SJCRH30 (cell line): Measurements from ENCODE around the gene DNAH9. TPM values are rescaled to one million over a fixed set of nuclear protein-coding genes. Genes with fewer than 3 reads are reported as not detected.

Source experiments
- DNase-seq, 2 experiments: peaks; one replicate each; pipeline ENCODE4 v3.0.0-alpha.2; 2015 to 2020
- H3K27ac ChIP-seq: fragments of 250-450 bp; sonication (Bioruptor Pico); 2 replicates; pipeline ENCODE4 v1.5.1; 2020; ENCODE audit warnings: mild to moderate bottlenecking, moderate library complexity
- H3K27me3 ChIP-seq: fragments of 250-450 bp; sonication (Bioruptor Pico); 2 replicates; pipeline ENCODE4 v1.5.1; 2020; ENCODE audit warnings: mild to moderate bottlenecking, moderate library complexity
- H3K36me3 ChIP-seq: fragments of 250-450 bp; sonication (Bioruptor Pico); 2 replicates; pipeline ENCODE4 v1.5.1; 2020; ENCODE audit warnings: mild to moderate bottlenecking, moderate library complexity
- H3K4me1 ChIP-seq: fragments of 250-450 bp; sonication (Bioruptor Pico); 2 replicates; pipeline ENCODE4 v1.5.1; 2020; ENCODE audit warnings: mild to moderate bottlenecking, moderate library complexity
- H3K4me3 ChIP-seq: fragments of 250-450 bp; sonication (Bioruptor Pico); 2 replicates; pipeline ENCODE4 v1.5.1; 2020; ENCODE audit warnings: mild to moderate bottlenecking, moderate library complexity
- H3K9me3 ChIP-seq: fragments of 250-450 bp; sonication (Bioruptor Pico); replicated peaks from 2 replicates; pipeline ENCODE4 v1.5.1; 2020; ENCODE audit warnings: mild to moderate bottlenecking, moderate library complexity
- total RNA-seq: library from RNA; depleted of rRNA; stranded (reverse); fragments of >200 nt; shearing (Covaris generic); gene quantifications from 2 replicates; pipeline ENCODE4 v1.2.3, GENCODE V29; 2014

DNAH9 gene
- total RNA-seq, 1 experiment from 2014 or later: 0.16 TPM

DNA sequence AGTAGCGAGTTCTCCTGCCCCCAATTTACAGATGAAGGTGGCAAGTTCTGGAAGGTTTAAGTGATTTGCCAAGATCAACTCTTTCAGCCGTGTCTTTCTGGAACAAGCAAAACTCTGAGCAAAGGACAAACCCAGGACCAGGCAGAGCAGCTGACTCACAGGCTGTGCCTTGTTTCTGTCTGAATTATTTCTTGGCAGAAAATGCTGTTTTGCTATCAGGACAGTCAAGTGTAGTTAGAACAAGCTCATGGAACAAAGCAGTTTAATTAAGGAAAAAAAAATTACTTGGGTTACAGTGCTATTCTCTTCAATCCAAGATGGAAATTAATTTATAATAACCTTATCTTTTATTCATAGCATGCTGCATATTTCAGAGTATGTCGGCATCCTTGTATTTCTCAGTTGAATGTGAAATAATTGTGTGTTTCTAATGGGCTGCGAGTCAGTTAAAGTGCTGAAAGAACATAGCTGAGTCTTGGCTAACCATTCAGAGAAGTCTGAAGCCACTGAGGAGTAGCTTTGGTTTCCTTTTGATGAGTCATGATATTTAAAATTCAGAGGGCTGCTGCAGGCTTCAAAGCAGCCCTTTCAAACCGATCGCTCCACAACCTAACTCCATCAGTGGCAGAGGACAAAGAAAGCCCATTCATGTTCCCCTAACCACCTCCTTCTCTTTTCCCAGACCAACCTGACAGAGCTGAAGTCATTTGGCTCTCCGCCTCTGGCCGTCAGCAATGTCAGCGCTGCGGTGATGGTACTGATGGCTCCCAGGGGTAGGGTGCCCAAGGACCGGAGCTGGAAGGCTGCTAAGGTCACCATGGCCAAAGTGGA lies 255.3 kb downstream of the DNAH9 start:
- Histone ChIP-seq H3K27ac (no peak overlapping the region), H3K4me1 (no peaks in the 10 kb centered on the region), H3K9me3 (no peaks in the 10 kb centered on the region), H3K4me3 (no peak overlapping the region), H3K27me3 (no peaks in the 10 kb centered on the region), H3K36me3 (no peaks in the 10 kb centered on the region)
- no peak for DNase-seq

DNA sequence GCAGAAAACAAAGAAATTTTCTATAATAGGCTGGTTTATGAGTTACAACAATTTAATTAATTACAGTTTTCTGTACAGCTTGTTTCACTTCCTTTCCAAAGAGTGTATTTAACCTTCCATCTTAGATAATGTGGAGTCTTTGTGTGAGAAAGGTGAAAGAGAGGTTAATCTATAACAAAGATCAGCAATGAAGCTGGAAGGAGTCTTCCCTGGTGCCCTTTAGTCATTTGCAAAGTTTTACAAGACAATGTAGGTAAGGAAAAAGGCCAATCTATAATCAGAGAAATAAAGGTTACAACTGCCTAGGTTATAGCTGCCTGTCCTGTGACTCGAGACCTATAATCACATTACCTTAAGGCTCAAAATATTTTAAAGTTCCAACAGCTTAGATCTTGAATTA lies 257.0 kb downstream of the DNAH9 start:
- H3K27me3 ChIP-seq: no peaks in the 10 kb centered on the region
- H3K4me1 ChIP-seq: no peaks in the 10 kb centered on the region
- no peak overlapping the region for H3K27ac ChIP-seq
- H3K36me3 ChIP-seq: no peaks in the 10 kb centered on the region
- no peaks in the 10 kb centered on the region for H3K9me3 ChIP-seq
- no peak overlapping the region for H3K4me3 ChIP-seq
- no peak for DNase-seq

DNA sequence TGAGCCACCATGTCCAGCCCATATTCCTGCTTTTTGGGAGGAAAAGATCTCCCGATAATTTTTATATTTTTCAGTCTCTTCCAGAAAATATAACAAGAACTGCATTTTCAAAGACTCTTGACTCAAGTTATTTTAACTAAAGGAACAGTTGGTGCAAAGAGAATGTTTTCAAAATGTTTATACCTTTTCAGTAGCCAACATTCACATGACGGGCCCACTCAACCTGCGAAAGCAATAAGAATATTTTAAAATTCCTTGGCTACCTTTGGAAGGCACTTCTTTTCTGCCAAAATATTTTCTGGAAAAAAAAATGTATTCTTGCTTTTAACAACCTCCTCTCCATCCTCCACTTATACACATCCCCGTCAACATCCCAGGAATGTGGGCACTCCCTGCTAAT lies 258.7 kb downstream of the DNAH9 start:
- Histone ChIP-seq H3K4me3 (no peak overlapping the region), H3K4me1 (no peaks in the 10 kb centered on the region), H3K27ac (no peak overlapping the region), H3K36me3 (no peaks in the 10 kb centered on the region), H3K9me3 (no peaks in the 10 kb centered on the region), H3K27me3 (no peaks in the 10 kb centered on the region)
- no peak for DNase-seq

DNA sequence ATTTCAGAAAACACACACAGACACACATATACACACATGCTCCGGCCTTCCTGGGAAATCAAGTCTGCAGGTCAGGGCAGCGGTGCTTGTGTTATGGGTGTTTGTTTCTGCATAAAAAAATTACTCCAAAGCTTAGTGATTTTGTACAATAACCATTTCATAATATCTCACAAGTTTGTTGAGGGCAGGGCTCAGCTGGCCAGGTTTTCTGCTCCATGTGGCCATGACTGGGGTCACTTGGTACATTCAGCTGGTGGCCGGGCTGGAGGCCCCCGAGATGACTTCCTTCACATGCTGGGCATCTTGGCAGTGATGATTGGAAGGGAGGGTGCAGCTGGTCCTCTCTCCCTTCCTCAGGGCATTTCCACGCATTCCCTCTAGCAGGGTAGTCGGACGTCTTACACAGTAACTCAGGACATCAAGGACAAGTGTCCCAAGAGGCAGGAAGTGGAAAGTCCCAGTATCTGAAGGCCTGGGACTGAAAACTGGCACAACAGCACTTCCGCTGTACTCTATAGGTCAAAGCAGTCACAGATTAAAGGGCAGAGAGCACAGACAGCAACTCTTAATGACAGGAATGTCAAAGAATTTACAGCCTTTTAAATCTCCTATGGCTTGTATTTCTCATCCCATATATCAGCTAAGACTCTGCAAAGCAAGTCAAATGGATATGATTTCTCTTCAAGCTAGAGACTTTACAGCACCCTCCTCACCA lies 271.6 kb downstream of the DNAH9 start:
- Histone ChIP-seq H3K36me3 (no peaks in the 10 kb centered on the region), H3K27ac (no peak overlapping the region), H3K4me1 (no peaks in the 10 kb centered on the region), H3K4me3 (no peak overlapping the region), H3K27me3 (no peaks in the 10 kb centered on the region), H3K9me3 (no peaks in the 10 kb centered on the region)
- DNase-seq: no peak

DNA sequence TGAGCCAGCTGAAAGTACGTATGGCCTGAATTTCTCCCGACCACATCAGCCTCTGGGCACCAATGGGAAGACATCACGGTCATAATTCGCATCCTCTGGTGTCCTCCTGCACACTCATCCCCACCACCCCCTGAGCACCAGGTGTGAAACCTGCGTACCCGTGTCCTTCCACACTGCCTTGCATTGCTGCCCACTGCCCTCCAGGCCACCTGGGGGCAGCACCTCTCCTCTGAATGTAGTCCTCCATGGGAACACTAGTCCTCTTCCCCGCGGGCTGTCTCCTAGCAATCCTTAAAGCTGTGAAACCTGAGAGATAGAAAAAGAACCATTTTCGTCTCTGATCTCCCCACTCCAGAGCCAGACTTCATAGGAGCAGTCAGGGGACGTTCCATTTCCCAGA lies 273.5 kb downstream of the DNAH9 start:
- Histone ChIP-seq H3K4me1 (no peaks in the 10 kb centered on the region), H3K9me3 (no peaks in the 10 kb centered on the region), H3K27me3 (no peaks in the 10 kb centered on the region), H3K4me3 (no peak overlapping the region), H3K36me3 (no peaks in the 10 kb centered on the region), H3K27ac (no peak overlapping the region)
- peak in 1 of 2 experiments; percentile 5 for DNase-seq

DNA sequence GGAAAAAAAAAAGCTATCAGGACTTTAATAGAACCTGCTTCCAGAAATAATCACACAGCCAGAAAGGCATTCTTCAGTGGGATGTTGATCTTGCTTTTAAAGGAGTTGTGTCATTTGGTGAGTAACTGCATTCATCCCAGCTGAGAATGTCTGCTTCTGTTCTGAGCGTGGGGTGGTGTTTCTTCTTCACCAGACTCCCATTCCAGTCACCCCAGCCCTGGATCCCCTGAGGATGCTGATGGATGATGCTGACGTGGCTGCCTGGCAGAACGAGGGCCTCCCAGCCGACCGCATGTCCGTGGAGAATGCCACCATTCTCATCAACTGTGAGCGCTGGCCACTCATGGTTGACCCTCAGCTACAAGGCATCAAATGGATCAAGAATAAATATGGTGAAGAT lies 276.5 kb downstream of the DNAH9 start:
- no peaks in the 10 kb centered on the region for H3K36me3 ChIP-seq
- H3K27ac ChIP-seq: no peak overlapping the region
- H3K27me3 ChIP-seq: no peaks in the 10 kb centered on the region
- H3K4me1 ChIP-seq: no peaks in the 10 kb centered on the region
- DNase-seq: no peak
- H3K9me3 ChIP-seq: no peaks in the 10 kb centered on the region
- H3K4me3 ChIP-seq: no peak overlapping the region

DNA sequence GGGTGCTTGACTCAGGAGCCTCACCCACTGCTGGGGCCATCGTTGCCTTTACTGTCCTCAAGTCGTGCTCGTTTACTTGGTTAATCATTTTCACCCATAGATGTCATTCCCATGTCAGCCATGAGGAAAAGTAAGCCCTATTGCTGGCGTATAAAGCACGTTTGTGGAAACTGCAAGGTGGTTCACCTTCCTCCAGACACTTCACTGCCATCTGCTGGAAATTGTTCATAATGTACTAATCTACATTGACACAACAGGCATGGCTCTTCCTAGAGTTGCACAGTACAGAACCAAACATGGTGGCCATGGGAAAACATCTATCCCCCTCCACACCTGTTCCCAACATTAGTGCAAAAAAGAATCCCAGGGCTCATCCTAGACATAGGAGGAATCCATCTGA lies 282.4 kb downstream of the DNAH9 start:
- H3K9me3 ChIP-seq: no peaks in the 10 kb centered on the region
- no peak overlapping the region for H3K27ac ChIP-seq
- peak; percentile 5 to 38 for DNase-seq
- H3K4me1 ChIP-seq: no peaks in the 10 kb centered on the region
- no peak overlapping the region for H3K4me3 ChIP-seq
- H3K27me3 ChIP-seq: no peaks in the 10 kb centered on the region
- H3K36me3 ChIP-seq: no peaks in the 10 kb centered on the region

DNA sequence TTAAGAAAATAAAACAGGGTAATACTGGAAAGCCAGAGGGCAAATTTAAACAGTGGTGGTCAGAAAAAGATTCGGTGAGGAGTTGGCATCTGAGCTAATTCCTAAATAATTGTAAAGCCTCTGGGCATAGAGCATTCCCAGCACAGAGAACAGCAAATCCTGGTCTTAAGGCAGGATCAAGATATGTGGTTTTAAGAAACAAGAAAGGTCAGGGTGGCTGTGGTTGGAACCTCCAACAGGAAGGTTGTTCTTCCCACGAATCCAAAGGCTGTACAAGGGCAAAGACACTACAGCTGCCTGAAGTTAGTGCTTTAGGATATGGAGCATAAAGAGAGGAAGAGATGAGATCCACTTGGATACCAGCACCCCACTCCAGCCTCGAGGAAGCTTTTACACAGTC lies 284.4 kb downstream of the DNAH9 start:
- Histone ChIP-seq H3K27me3 (no peaks in the 10 kb centered on the region), H3K27ac (no peak overlapping the region), H3K9me3 (no peaks in the 10 kb centered on the region), H3K36me3 (no peaks in the 10 kb centered on the region), H3K4me3 (no peak overlapping the region), H3K4me1 (no peaks in the 10 kb centered on the region)
- no peak for DNase-seq

DNA sequence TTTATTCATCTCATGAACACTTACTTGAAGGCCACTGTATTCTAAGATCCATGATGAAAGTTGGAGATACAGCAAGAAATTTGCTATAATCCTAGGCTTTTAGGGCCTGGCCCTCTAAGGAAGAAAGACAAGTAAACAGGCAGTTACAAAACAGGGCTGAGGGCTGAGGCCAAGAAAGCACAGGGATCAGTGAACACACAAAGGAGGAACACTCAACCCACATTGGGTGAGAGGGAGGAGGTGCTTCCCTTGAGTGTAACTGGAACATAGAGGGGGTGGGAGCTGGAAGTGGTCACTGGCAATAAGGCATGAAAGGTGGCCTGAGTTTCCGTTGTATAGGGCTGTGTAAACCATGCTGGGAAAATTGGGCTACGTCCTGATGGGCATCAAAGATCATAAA lies 286.8 kb downstream of the DNAH9 start:
- Histone ChIP-seq H3K4me1 (no peaks in the 10 kb centered on the region), H3K4me3 (no peak overlapping the region), H3K36me3 (no peaks in the 10 kb centered on the region), H3K27ac (no peak overlapping the region), H3K9me3 (no peaks in the 10 kb centered on the region), H3K27me3 (no peaks in the 10 kb centered on the region)
- no peak for DNase-seq

DNA sequence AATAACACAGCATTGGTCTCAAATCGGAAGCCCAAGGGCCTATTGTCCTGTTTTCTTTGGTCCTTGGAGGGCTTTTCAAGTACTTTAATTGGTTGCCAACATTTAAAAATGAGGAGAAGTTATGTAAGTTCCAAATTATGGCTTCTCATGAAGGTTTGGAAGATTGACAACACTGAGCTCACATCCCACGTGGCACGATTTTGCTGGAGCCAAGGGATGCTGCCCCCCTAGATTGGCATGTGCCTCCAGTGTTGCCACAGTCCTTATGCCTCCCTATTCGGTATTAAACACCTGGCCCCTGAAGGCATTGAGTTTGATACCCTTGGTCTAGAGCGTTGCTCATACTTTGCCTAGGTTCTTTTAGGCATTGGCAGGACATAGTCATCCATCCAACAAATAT lies 291.0 kb downstream of the DNAH9 start:
- H3K4me3 ChIP-seq: no peak overlapping the region
- no peak for DNase-seq
- no peaks in the 10 kb centered on the region for H3K9me3 ChIP-seq
- H3K4me1 ChIP-seq: no peaks in the 10 kb centered on the region
- no peak overlapping the region for H3K27ac ChIP-seq
- H3K36me3 ChIP-seq: no peaks in the 10 kb centered on the region
- no peaks in the 10 kb centered on the region for H3K27me3 ChIP-seq

DNA sequence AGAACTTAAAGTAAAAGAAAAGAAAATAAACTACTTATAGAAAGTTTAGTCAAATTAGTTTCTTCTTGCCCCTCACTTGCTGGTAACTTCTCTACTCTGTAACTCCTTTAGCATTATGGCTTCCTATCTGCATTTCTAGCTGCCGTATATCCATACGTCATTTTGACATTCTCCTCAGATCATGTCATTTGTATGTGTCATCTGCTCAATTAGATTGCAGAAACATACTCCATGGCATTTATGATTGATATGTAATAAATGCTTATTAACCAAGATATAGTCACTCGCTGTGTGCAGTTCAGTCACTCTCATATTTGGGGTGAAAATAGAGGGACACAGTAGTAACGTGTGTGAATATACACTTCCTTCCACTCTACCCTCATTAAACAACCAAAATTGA lies 295.6 kb downstream of the DNAH9 start:
- no peaks in the 10 kb centered on the region for H3K27me3 ChIP-seq
- DNase-seq: no peak
- H3K36me3 ChIP-seq: no peaks in the 10 kb centered on the region
- no peak overlapping the region for H3K27ac ChIP-seq
- no peak overlapping the region for H3K4me3 ChIP-seq
- H3K4me1 ChIP-seq: no peaks in the 10 kb centered on the region
- H3K9me3 ChIP-seq: no peaks in the 10 kb centered on the region

DNA sequence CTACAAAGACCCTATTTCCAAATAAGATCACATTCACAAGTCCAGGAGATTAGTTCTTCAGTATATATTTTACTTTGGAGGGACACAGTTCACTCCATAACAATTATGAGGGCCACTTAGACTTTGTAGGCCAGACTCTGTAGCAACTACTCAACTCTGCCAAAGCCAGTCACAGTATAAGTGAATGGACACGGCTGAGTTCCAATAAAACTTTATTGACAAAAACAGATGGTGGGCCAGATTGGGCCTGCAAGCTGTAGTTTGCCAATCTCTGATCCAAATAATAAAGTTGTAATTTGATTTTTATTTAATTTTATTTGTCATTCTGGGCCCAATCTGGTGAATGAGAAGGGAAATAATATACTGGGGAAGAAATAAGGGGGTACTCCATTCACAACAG lies 297.9 kb downstream of the DNAH9 start:
- no peaks in the 10 kb centered on the region for H3K4me1 ChIP-seq
- no peak overlapping the region for H3K27ac ChIP-seq
- DNase-seq: no peak
- H3K9me3 ChIP-seq: no peaks in the 10 kb centered on the region
- H3K4me3 ChIP-seq: no peak overlapping the region
- H3K27me3 ChIP-seq: no peaks in the 10 kb centered on the region
- H3K36me3 ChIP-seq: no peaks in the 10 kb centered on the region

DNA sequence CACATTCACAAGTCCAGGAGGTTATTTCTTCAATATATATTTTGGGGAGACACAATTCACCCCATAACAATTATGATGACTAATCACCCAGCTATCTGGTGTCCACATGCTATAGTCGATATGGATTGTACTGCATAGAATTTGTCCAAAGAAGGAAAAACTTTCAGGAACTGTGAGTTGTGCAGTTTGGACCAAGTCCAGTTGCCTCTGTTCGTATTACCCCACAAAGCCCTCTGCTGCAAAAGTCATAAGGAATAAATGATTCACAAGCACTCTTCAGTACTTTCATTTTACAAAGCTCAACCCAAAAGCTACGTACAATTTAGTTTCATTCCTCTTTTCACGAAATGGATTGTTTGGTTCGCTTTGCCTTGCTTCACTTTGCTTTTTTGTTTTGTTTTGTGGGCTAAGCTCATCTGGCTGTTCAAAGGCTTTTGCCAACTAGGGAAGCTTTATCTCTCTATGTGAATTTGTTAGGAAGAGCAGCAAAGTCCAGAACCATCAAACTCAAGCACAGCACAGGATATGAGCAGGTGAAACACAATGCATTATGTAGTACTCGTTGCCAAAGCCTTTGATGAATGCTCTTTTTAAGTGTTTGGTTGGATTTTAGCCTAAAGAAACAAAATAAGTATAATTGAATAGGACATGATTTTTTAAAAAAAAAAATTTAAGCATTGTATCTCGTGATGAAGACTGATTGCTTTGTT lies 300.4 kb downstream of the DNAH9 start:
- H3K27me3 ChIP-seq: no peaks in the 10 kb centered on the region
- no peak for DNase-seq
- H3K27ac ChIP-seq: no peak overlapping the region
- H3K9me3 ChIP-seq: no peaks in the 10 kb centered on the region
- no peaks in the 10 kb centered on the region for H3K36me3 ChIP-seq
- no peak overlapping the region for H3K4me3 ChIP-seq
- no peaks in the 10 kb centered on the region for H3K4me1 ChIP-seq

DNA sequence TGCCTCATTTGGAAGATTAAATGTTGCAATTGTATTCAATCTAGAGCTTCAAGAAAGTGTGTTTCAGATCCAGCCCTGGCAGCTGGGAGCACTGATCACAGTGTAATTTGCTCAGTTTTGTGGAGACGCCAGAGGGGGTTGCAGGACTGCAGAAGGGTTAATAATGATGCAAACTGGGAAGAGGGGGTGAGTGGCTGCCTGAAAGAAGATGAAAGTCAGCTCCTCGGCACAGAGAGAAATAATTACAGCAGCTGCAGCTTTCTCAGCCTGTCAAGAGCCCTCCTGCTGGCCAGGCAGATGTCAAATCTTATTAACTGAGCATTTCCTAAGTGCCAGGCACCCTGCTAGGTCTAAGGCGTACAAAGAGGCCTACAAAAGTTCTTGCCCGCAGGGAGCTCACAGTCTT lies 301.3 kb downstream of the DNAH9 start:
- H3K9me3 ChIP-seq: no peaks in the 10 kb centered on the region
- no peaks in the 10 kb centered on the region for H3K36me3 ChIP-seq
- DNase-seq: peak; percentile 31 to 63
- H3K4me3 ChIP-seq: no peak overlapping the region
- H3K27ac ChIP-seq: peak overlapping the region; percentile 27
- H3K4me1 ChIP-seq: no peaks in the 10 kb centered on the region
- H3K27me3 ChIP-seq: no peaks in the 10 kb centered on the region

DNA sequence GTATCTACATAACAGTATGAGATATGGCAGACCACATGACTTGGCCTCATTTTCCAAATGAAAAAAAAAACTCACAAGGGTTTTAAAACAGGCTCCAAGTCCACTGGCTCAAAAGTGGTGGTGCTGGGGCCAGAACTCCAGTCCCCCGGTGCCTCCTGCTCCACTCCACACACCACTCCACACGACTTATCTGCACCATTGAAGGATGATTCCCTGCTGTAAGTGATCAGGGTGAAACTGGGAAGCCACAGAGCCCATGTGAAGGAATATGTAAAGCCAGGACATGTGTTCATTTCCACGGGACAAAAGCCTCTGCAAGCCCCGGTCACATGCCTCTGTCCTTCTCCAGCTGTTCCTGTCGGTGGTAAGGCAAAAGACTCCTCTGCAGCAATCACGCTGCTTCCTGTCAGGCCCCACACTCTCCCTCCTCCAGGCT lies 301.8 kb downstream of the DNAH9 start:
- no peaks in the 10 kb centered on the region for H3K36me3 ChIP-seq
- peak; percentile 52 to 74 for DNase-seq
- no peak overlapping the region for H3K4me3 ChIP-seq
- H3K4me1 ChIP-seq: no peaks in the 10 kb centered on the region
- no peaks in the 10 kb centered on the region for H3K27me3 ChIP-seq
- H3K9me3 ChIP-seq: no peaks in the 10 kb centered on the region
- peak overlapping the region; percentile 27 for H3K27ac ChIP-seq
